HEK293 (cell line): Measurements from ENCODE around the gene SH3GLB2.
A peak's percentile ranks its signal among the peaks of the same experiment; 100 is the strongest.

Source experiments
- EGR2 ChIP-seq: fragments of 450-650 bp; formaldehyde crosslinking; IDR thresholded peaks from 2 replicates; pipeline ENCODE4 v1.5.1; 2016; ENCODE audit warnings: low read depth, missing biosample characterization, missing genetic modification characterization
- KLF10 ChIP-seq: fragments of 450-650 bp; IDR thresholded peaks from 2 replicates; pipeline ENCODE4 v1.5.1; 2018; ENCODE audit warnings: missing biosample characterization, mild to moderate bottlenecking, missing genetic modification characterization
- ZBTB26 ChIP-seq: fragments of 450-650 bp; formaldehyde crosslinking; optimal IDR thresholded peaks from 2 replicates; pipeline ENCODE3; 2016; ENCODE audit warnings: missing biosample characterization, mild to moderate bottlenecking, missing genetic modification characterization
- ZEB2 ChIP-seq: fragments of 450-650 bp; formaldehyde crosslinking; IDR thresholded peaks from 2 replicates; pipeline ENCODE4 v1.5.1; 2016; ENCODE audit warnings: missing biosample characterization, missing genetic modification characterization
- ZNF146 ChIP-seq: fragments of 450-650 bp; formaldehyde crosslinking; IDR thresholded peaks from 2 replicates; pipeline ENCODE4 v1.5.1; 2016; ENCODE audit warnings: missing biosample characterization, missing genetic modification characterization
- ZNF18 ChIP-seq: fragments of 450-650 bp; formaldehyde crosslinking; IDR thresholded peaks from 2 replicates; pipeline ENCODE4 v1.5.1; 2016; ENCODE audit warnings: missing biosample characterization, missing genetic modification characterization
- ZNF184 ChIP-seq: fragments of 450-650 bp; IDR thresholded peaks from 2 replicates; pipeline ENCODE4 v1.5.1; 2018; ENCODE audit warnings: missing biosample characterization, mild to moderate bottlenecking, missing genetic modification characterization
- ZNF335 ChIP-seq: fragments of 450-650 bp; formaldehyde crosslinking; conservative IDR thresholded peaks from 2 replicates; pipeline ENCODE4 v1.5.1; 2016; ENCODE audit warnings: missing biosample characterization, missing genetic modification characterization
- ZNF433 ChIP-seq: fragments of 450-650 bp; formaldehyde crosslinking; IDR thresholded peaks from 2 replicates; pipeline ENCODE4 v1.5.1; 2016; ENCODE audit warnings: missing biosample characterization, missing genetic modification characterization, low read depth
- ZNF549 ChIP-seq: fragments of 450-650 bp; IDR thresholded peaks from 2 replicates; pipeline ENCODE4 v1.5.1; 2018; ENCODE audit warnings: missing biosample characterization, missing genetic modification characterization, mild to moderate bottlenecking, inconsistent platforms, moderate library complexity
- ZNF621 ChIP-seq: fragments of 450-650 bp; formaldehyde crosslinking; IDR thresholded peaks from 2 replicates; pipeline ENCODE4 v1.5.1; 2017; ENCODE audit warnings: missing biosample characterization, missing genetic modification characterization
- ZNF623 ChIP-seq: fragments of 450-650 bp; formaldehyde crosslinking; IDR thresholded peaks from 2 replicates; pipeline ENCODE4 v1.5.1; 2016; ENCODE audit warnings: missing biosample characterization, missing genetic modification characterization
- ZNF658 ChIP-seq: fragments of 450-650 bp; formaldehyde crosslinking; IDR thresholded peaks from 2 replicates; pipeline ENCODE4; 2016; ENCODE audit warnings: missing biosample characterization, missing genetic modification characterization
- ZNF660 ChIP-seq: fragments of 450-650 bp; IDR thresholded peaks from 2 replicates; pipeline ENCODE4 v1.5.1; 2018; ENCODE audit warnings: missing biosample characterization, mild to moderate bottlenecking, missing genetic modification characterization
- ZNF707 ChIP-seq: fragments of 450-650 bp; formaldehyde crosslinking; IDR thresholded peaks from 2 replicates; pipeline ENCODE4 v1.5.1; 2016; ENCODE audit warnings: missing biosample characterization, missing genetic modification characterization
- ZNF776 ChIP-seq: fragments of 450-650 bp; formaldehyde crosslinking; IDR thresholded peaks from 2 replicates; pipeline ENCODE4 v1.5.0; 2017; ENCODE audit warnings: missing biosample characterization, missing genetic modification characterization, borderline replicate concordance
- ZNF792 ChIP-seq: fragments of 450-650 bp; formaldehyde crosslinking; IDR thresholded peaks from 2 replicates; pipeline ENCODE4 v1.5.1; 2016; ENCODE audit warnings: missing biosample characterization, missing genetic modification characterization
- ZSCAN4 ChIP-seq: fragments of 450-650 bp; formaldehyde crosslinking; IDR thresholded peaks from 2 replicates; pipeline ENCODE4 v1.5.1; 2017; ENCODE audit warnings: missing biosample characterization, missing genetic modification characterization
- ZXDB ChIP-seq: fragments of 450-650 bp; formaldehyde crosslinking; IDR thresholded peaks from 2 replicates; pipeline ENCODE4 v1.5.1; 2016; ENCODE audit warnings: missing biosample characterization, missing genetic modification characterization
- TF ChIP-seq, protein P1 (sequence below): fragments of 450-650 bp; formaldehyde crosslinking; IDR thresholded peaks from 2 replicates; pipeline ENCODE4 v1.5.1; 2016; ENCODE audit warnings: missing biosample characterization, missing genetic modification characterization
- TF ChIP-seq, protein P2 (sequence below): fragments of 450-650 bp; formaldehyde crosslinking; IDR thresholded peaks from 2 replicates; pipeline ENCODE4 v1.5.1; 2016; ENCODE audit warnings: missing biosample characterization, missing genetic modification characterization, borderline replicate concordance
- TF ChIP-seq, protein P3 (sequence below): fragments of 450-650 bp; formaldehyde crosslinking; IDR thresholded peaks from 2 replicates; pipeline ENCODE4 v1.5.1; 2017; ENCODE audit warnings: missing biosample characterization, missing genetic modification characterization
- TF ChIP-seq, protein P4 (sequence below): fragments of 450-650 bp; formaldehyde crosslinking; IDR thresholded peaks from 2 replicates; pipeline ENCODE4 v1.5.1; 2016; ENCODE audit warnings: missing biosample characterization, missing genetic modification characterization
- TF ChIP-seq, protein P5 (sequence below): IDR thresholded peaks from 2 replicates; pipeline ENCODE4 v1.6.1; 2011; ENCODE audit warnings: mild to moderate bottlenecking, low read depth, low read length, borderline replicate concordance

The SH3GLB2 gene

GRCh38 chr9:129027224-129027684 is 877 bp downstream of the SH3GLB2 start (continued):
- TF ChIP-seq ZNF660 (tag by site-specific recombination) (no peak), ZNF184 (no peak), ZEB2 (tag by site-specific recombination) (0 out of 2 replicates have a peak, but pooled peaks have one; percentile 69), KLF10 (tag by site-specific recombination) (no peak), ZNF18 (tag by site-specific recombination) (peak; percentile 4; the same call in 1 of the 2 replicates), ZNF335 (tag by site-specific recombination) (no peak), ZBTB26 (tag by site-specific recombination) (no peak), ZNF623 (tag by site-specific recombination) (no peak), ZNF433 (no peak), ZNF792 (tag by site-specific recombination) (no peak), ZXDB (tag by site-specific recombination) (0 out of 2 replicates have a peak, but pooled peaks have one; percentile 45), ZNF658 (tag by site-specific recombination) (no peak), ZNF707 (no peak), EGR2 (tag by site-specific recombination) (no peak), ZNF146 (tag by site-specific recombination) (no peak), ZSCAN4 (tag by site-specific recombination) (no peak), ZNF621 (tag by site-specific recombination) (no peak), ZNF776 (tag by site-specific recombination) (no peak), ZNF549 (tag by site-specific recombination) (no peak)
- TF ChIP-seq, protein P1, sequence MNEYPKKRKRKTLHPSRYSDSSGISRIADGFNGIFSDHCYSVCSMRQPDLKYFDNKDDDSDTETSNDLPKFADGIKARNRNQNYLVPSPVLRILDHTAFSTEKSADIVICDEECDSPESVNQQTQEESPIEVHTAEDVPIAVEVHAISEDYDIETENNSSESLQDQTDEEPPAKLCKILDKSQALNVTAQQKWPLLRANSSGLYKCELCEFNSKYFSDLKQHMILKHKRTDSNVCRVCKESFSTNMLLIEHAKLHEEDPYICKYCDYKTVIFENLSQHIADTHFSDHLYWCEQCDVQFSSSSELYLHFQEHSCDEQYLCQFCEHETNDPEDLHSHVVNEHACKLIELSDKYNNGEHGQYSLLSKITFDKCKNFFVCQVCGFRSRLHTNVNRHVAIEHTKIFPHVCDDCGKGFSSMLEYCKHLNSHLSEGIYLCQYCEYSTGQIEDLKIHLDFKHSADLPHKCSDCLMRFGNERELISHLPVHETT (tag by site-specific recombination), result no peak; the same call in none of the 2 replicates
- TF ChIP-seq, protein P2, sequence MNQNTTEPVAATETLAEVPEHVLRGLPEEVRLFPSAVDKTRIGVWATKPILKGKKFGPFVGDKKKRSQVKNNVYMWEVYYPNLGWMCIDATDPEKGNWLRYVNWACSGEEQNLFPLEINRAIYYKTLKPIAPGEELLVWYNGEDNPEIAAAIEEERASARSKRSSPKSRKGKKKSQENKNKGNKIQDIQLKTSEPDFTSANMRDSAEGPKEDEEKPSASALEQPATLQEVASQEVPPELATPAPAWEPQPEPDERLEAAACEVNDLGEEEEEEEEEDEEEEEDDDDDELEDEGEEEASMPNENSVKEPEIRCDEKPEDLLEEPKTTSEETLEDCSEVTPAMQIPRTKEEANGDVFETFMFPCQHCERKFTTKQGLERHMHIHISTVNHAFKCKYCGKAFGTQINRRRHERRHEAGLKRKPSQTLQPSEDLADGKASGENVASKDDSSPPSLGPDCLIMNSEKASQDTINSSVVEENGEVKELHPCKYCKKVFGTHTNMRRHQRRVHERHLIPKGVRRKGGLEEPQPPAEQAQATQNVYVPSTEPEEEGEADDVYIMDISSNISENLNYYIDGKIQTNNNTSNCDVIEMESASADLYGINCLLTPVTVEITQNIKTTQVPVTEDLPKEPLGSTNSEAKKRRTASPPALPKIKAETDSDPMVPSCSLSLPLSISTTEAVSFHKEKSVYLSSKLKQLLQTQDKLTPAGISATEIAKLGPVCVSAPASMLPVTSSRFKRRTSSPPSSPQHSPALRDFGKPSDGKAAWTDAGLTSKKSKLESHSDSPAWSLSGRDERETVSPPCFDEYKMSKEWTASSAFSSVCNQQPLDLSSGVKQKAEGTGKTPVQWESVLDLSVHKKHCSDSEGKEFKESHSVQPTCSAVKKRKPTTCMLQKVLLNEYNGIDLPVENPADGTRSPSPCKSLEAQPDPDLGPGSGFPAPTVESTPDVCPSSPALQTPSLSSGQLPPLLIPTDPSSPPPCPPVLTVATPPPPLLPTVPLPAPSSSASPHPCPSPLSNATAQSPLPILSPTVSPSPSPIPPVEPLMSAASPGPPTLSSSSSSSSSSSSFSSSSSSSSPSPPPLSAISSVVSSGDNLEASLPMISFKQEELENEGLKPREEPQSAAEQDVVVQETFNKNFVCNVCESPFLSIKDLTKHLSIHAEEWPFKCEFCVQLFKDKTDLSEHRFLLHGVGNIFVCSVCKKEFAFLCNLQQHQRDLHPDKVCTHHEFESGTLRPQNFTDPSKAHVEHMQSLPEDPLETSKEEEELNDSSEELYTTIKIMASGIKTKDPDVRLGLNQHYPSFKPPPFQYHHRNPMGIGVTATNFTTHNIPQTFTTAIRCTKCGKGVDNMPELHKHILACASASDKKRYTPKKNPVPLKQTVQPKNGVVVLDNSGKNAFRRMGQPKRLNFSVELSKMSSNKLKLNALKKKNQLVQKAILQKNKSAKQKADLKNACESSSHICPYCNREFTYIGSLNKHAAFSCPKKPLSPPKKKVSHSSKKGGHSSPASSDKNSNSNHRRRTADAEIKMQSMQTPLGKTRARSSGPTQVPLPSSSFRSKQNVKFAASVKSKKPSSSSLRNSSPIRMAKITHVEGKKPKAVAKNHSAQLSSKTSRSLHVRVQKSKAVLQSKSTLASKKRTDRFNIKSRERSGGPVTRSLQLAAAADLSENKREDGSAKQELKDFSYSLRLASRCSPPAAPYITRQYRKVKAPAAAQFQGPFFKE (tag by site-specific recombination), result 0 out of 2 replicates have a peak, but pooled peaks have one; percentile 81
- TF ChIP-seq, protein P3, sequence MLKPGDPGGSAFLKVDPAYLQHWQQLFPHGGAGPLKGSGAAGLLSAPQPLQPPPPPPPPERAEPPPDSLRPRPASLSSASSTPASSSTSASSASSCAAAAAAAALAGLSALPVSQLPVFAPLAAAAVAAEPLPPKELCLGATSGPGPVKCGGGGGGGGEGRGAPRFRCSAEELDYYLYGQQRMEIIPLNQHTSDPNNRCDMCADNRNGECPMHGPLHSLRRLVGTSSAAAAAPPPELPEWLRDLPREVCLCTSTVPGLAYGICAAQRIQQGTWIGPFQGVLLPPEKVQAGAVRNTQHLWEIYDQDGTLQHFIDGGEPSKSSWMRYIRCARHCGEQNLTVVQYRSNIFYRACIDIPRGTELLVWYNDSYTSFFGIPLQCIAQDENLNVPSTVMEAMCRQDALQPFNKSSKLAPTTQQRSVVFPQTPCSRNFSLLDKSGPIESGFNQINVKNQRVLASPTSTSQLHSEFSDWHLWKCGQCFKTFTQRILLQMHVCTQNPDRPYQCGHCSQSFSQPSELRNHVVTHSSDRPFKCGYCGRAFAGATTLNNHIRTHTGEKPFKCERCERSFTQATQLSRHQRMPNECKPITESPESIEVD, result no peak
- TF ChIP-seq, protein P4, sequence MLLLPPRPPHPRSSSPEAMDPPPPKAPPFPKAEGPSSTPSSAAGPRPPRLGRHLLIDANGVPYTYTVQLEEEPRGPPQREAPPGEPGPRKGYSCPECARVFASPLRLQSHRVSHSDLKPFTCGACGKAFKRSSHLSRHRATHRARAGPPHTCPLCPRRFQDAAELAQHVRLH (tag by site-specific recombination), result no peak; the same call in 1 of the 2 replicates
- TF ChIP-seq, protein P5, sequence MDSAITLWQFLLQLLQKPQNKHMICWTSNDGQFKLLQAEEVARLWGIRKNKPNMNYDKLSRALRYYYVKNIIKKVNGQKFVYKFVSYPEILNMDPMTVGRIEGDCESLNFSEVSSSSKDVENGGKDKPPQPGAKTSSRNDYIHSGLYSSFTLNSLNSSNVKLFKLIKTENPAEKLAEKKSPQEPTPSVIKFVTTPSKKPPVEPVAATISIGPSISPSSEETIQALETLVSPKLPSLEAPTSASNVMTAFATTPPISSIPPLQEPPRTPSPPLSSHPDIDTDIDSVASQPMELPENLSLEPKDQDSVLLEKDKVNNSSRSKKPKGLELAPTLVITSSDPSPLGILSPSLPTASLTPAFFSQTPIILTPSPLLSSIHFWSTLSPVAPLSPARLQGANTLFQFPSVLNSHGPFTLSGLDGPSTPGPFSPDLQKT, result no peak
